ENCODE data around the gene DGLUCY.

GRCh38 chr14:91227183-91227628 is 113.3 kb downstream of the DGLUCY start:
- no peak for TF ChIP-seq ZFX (IDR thresholded peaks at IDR 0.05; ENCODE audit: borderline replicate concordance)
- TF ChIP-seq CTCF (IDR thresholded peaks at IDR 0.05), result no peak
